C1 segment of cervical spinal cord (tissue), 14 donors: ENCODE data around the gene RBMX.
"Not testable (repeated sequence)": the region's sequence is repeated elsewhere in the genome, so short reads cannot be mapped to it uniquely, and the experiment has no call there.

Experiments
- DNase-seq, 14 donors: peaks; one replicate each; lab custom pipeline; 2025; lab: John Stamatoyannopoulos, UW

Gene RBMX

DNA sequence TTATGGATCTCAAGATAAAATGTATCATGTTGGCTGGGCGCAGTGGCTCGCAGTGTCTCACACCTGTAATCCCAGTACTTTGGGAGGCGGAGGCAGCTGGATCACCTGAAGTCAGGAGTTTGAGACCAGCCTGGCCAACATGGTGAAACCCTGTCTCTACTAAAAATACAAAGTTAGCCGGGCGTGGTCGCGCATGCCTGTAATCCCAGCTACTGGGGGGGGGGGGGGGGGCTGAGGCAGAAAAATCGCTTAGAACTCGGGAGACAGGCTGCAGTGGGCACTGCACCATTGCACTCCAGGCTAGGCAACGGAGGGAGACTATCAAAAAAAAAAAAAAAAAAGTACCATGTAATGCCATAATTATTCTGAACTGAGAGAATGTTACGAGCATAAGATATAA is 2.1 kb downstream of the RBMX start:
- no peak for DNase-seq

- not testable (repeated sequence) for DNase-seq
These were observed 6.4 kb downstream of the RBMX start for GRCh38 chrX:136874114-136874513.

DNA sequence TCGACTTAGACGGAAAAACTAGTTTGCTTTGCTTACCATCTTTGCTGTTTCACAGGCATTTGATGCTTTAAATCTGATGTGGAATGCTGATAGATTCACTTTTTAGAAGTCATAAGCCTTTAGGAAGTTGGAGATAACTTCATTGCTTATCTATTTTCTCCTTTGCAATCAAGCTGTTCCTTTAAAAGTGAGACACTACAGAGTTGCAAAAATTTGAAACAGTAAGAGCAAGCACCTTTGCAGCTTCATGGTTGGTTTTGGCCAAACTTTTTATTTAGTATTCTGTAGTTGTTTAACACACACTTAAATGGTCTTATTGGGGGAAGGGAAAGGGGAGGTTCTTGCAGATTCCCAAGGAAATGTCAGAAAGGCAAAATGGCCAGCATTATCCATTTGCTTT is 7.3 kb downstream of the RBMX start:
- not testable (repeated sequence) for DNase-seq

- no peak for DNase-seq
These were observed 8.3 kb downstream of the RBMX start for GRCh38 chrX:136872091-136872700.

GRCh38 chrX:136870064-136870463 is 10.5 kb downstream of the RBMX start:
- no peak for DNase-seq

- no peak for DNase-seq
These were observed 12.1 kb downstream of the RBMX start for GRCh38 chrX:136868283-136869055.

GRCh38 chrX:136867518-136867917 is 13.0 kb downstream of the RBMX start:
- no peak for DNase-seq

GRCh38 chrX:136867096-136867491 is 13.4 kb downstream of the RBMX start:
- DNase-seq, result no peak

- DNase-seq, result no peak
These were observed 14.0 kb downstream of the RBMX start for GRCh38 chrX:136866337-136867095.

DNA sequence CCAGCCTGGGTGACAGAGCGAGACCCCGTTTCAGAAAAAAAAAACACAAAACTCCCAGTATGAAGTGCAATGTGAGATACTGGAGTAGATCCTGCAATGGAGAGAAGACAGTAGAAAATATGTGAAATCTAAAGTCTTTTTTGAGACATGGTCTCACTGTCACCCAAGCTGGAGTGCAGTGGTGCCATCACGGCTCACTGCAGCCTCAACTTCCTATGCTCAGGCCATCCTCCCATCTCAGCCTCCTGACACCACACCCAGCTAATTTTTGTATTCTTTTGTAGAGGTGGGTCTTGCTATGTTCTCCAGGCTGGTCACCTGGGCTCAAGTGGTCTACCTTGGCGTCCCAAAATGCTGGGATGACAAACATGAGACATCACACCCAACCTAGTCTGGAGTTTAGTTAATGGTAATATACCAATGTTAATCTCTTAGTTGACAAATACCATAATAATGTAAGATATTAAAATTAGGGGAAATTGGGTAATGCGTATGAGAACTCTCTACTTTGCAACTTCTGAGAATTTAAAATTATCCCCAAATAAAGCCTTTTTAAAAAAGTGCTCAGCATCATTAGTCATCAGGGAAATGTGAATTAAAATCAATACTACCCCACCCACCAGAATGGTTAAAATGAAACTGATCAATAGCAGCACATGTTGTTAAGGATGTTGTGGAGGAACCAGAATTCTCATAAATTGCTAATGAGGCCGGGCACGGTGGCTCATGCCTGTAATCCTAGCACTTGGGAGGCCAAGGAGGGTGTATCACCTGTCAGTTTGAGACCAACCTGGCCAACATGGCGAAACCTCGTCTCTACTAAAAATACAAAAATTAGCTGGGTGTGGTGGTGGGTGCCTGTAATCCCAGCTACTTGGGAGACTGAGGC is 15.0 kb downstream of the RBMX start:
- DNase-seq, result no peak

- no peak for DNase-seq
These were observed 16.7 kb downstream of the RBMX start for GRCh38 chrX:136863826-136864225.

- no peak for DNase-seq
These were observed 18.0 kb downstream of the RBMX start for GRCh38 chrX:136862546-136862945.

GRCh38 chrX:136861877-136862276 is 18.6 kb downstream of the RBMX start:
- DNase-seq, result no peak

DNA sequence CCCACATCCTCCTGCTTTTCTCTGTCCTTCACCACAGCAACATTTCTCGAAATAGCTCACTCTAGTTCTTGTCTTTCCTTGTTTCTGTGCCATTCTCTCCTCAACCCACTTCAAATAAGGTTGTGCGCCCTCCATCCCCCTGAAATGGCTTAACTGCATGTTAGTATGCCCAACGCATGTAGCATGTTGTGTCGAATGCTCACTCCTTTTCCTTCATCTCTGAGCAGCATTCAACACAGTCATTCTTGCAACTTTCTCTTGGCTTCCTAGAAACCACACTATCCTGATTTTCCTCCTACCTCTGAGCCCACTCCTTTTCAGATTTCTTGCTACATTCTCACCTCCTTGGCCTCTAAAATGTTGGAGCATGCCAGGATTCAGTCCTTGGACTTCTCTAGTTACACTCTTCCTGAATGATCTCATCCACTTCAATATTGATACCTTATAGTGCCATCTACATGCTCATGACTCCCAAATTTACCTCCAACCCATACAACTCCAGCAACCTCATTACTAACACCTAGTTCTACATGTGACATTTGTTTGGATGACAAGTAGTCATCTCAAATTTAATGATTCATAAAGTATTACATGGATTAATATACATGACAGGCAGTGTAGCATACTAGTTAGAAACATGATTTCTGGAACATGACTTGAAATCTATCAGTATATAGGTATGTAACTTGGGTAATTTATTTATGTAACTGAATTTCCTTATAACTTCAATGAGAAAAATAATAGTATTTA is 22.3 kb downstream of the RBMX start:
- no peak for DNase-seq

- no peak for DNase-seq
These were observed 24.0 kb downstream of the RBMX start for GRCh38 chrX:136856551-136856950.

DNA sequence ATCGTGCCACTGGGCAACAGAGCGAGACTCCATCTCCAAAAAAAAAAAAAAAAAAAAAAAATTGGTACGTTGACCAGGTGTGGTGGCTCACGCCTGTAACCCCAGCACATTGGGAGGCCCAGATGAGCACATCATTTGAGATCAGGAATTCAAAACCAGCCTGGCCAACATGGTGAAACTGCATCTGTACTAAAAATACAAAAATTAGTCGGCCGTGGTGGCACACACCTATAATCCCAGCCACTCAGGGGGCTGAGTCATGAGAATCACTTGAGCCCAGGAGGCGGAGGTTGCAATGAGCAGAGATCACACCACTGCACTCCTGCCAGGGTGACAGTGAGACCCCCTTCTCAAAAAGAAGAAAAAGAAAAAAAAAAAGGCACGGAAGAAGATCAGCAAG is 24.5 kb downstream of the RBMX start:
- no peak for DNase-seq

DNA sequence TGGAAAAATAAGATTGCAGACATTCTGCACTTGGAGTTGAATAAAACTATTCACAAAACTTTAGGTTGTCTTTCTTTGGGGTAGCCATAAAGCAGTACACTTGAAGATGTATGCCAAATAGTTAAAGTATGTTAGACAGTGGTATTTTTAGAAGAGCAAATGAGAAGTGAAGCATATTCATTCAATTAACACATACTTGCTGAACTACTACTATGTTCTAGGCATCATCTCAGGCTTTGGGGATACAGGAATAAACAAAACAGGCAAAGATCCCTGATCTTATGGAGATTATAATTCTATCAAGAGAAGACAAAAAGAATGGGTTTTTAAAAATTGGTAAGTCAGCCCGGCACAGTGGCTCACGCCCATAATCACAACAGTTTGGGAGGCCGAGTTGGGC is 29.0 kb downstream of the RBMX start:
- no peak for DNase-seq

DNA sequence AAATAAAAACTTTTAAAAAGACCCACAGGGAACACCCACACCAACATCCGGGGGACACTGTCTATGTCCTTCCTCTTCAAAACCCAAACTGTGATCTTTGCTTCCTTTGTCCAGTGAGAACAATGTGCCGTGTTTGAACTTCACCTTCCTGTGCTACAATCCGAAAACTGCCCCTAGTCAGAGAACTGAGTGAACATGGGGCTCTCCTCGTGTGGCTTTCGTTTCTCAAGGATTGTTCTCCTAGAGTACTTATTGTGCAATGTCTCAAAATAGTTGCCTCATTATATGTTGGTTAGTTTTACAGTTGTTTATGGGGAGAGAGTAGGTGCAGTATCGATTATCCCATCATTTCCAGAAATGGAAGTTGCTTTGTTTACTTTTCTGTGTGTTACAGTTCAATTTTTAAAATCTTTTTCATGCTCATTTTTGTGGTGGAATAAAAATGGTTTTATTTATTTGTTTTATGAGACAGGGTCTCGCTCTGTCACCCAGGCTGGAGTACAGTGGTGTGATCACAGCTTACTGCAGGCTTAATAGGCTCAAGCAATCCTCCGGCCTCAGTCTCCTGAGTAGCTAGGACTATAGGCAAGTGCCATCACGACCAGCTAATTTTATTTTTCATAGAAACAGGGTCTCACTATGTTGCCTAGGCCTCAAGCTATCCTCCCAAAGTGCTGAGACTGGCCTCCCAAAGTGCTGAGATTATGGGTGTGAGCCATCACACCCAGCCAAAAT is 29.9 kb downstream of the RBMX start:
- DNase-seq, result no peak

- no peak for DNase-seq
These were observed 31.1 kb downstream of the RBMX start for GRCh38 chrX:136849395-136849794.

DNA sequence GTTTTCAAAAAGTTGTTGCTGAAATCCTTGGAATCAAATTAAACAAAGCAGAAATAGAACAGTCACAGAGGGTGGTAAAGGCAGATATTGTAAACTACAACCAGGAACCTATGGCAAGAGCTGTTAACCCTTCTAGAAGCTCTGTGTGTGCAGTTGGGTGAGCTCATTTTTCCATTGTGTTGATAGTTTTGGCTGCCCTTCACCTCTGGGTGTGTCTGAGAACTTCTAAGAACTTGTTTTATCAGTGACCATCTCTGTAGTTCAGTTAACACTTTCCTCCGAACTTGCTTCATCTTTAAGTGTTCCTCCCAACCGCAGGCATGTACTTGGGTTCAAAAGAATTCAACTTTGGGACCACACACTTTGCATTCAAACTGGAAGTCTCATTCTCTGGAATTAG is 32.7 kb downstream of the RBMX start:
- no peak for DNase-seq
